A673 (cell line): ENCODE measurements around the gene ENDOD1. TPM values are rescaled to one million over a fixed set of nuclear protein-coding genes. Genes with fewer than 3 reads are reported as not detected.
A peak's percentile ranks its signal among the peaks of the same experiment; 100 is the strongest.

ENCODE experiments used
- BruUV-seq: library from RNA; stranded (reverse); fragments of 400-500 nt; replicated peaks from 2 replicates; lab custom pipeline; 2021; lab: Mats Ljungman, UMichigan
- CTCF ChIA-PET: fragments of 300-600 bp; sonication (Branson Sonifier 250); formaldehyde crosslinking; loops from one replicate; lab custom pipeline; 2022; ENCODE audit warnings: antibody characterized with exemption; lab: Charles Lee
- POLR2A ChIA-PET: fragments of 300-600 bp; sonication (Branson Sonifier 250); formaldehyde crosslinking; loops from one replicate; lab custom pipeline; 2022; ENCODE audit warnings: antibody characterized with exemption; ENCODE audit not compliant: low non-redundant PET; lab: Charles Lee
- DNase-seq: peaks from one replicate; pipeline ENCODE4 v3.0.0-alpha.2; 2015; ENCODE audit warnings: low spot score
- H3K27ac ChIP-seq: fragments of 200-600 bp; sonication (generic); 2 replicates; pipeline ENCODE4 v1.5.1; 2016; ENCODE audit warnings: mixed run types, low read depth, mild to moderate bottlenecking, mixed read lengths, antibody characterized with exemption, low read length; ENCODE audit not compliant: poor library complexity, severe bottlenecking
- H3K27me3 ChIP-seq: fragments of 200-600 bp; sonication (generic); replicated peaks from 2 replicates; pipeline ENCODE4 v1.6.1; 2017; ENCODE audit warnings: mixed run types, low read depth, mild to moderate bottlenecking, mixed read lengths, antibody characterized with exemption, low read length; ENCODE audit not compliant: insufficient read depth, poor library complexity
- H3K36me3 ChIP-seq: fragments of 200-600 bp; sonication (generic); 2 replicates; pipeline ENCODE4 v1.6.1; 2016; ENCODE audit warnings: mixed run types, mild to moderate bottlenecking, mixed read lengths, antibody characterized with exemption, low read length; ENCODE audit not compliant: insufficient read depth, poor library complexity, severe bottlenecking
- H3K4me1 ChIP-seq: fragments of 200-600 bp; sonication (generic); 2 replicates; pipeline ENCODE4 v1.6.1; 2017; ENCODE audit warnings: mixed run types, mild to moderate bottlenecking, mixed read lengths, antibody characterized with exemption, low read length; ENCODE audit not compliant: insufficient read depth, poor library complexity, severe bottlenecking
- H3K4me3 ChIP-seq: fragments of 200-600 bp; sonication (generic); 2 replicates; pipeline ENCODE4 v1.5.1; 2016; ENCODE audit warnings: low read depth, mixed run types, mild to moderate bottlenecking, mixed read lengths, low read length; ENCODE audit not compliant: poor library complexity, severe bottlenecking
- H3K9me3 ChIP-seq: fragments of 200-600 bp; sonication (generic); 2 replicates; pipeline ENCODE4 v1.6.1; 2016; ENCODE audit warnings: mixed run types, low read depth, mild to moderate bottlenecking, mixed read lengths, antibody characterized with exemption, low read length; ENCODE audit not compliant: poor library complexity, severe bottlenecking
- EZH2 ChIP-seq: fragments of 200-600 bp; sonication (generic); IDR thresholded peaks from 2 replicates; pipeline ENCODE4 v1.6.1; 2017; ENCODE audit warnings: borderline replicate concordance, low read depth, mild to moderate bottlenecking, mixed read lengths, antibody characterized with exemption, low read length; ENCODE audit not compliant: poor library complexity, severe bottlenecking
- intact Hi-C: fragments of 100-400 bp; cut with micrococcal nuclease; formaldehyde crosslinking; loops from one replicate; pipeline ENCODE4 v1.10.0; 2022; ENCODE audit not compliant: unreplicated experiment
- total RNA-seq: library from RNA; stranded (reverse); gene quantifications from 2 replicates; pipeline ENCODE4 v1.2.3, GENCODE V29; 2021
- TF ChIP-seq, protein P1 (sequence below): fragments of 300-800, 200-600 bp; sonication (generic); conservative IDR thresholded peaks from 2 replicates; pipeline ENCODE4 v1.5.1; 2017; ENCODE audit warnings: low read depth, mild to moderate bottlenecking, antibody characterized with exemption, low read length, moderate library complexity, mixed read lengths

ENDOD1 gene
- total RNA-seq, 1 experiment from 2014 or later = 7.3 TPM

DNA sequence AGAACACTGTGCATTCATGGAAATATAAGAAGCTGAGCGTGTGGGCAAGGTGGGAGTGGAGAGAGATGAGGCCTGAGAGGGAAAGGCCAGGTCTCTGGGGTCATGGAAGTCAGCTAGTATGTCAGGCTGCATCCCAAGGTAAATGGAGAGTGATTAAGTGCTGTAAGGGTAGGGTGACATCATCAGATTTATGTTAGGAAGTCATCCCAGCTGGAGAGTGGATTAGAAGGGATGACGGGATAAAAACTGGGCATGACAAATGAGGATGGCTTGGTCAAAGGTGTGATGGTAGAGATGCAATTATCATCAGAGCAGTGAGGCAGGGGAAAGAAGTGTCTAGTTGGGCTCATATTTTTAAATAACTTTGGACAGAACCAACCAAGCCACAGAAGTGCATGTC, 3.5 kb upstream of the ENDOD1 start:
- Histone ChIP-seq H3K36me3 (no peaks in the 10 kb centered on the region), H3K27me3 (no peaks in the 10 kb centered on the region), H3K27ac (no peak overlapping the region), H3K9me3 (no peaks in the 10 kb centered on the region), H3K4me3 (no peak overlapping the region), H3K4me1 (no peaks in the 10 kb centered on the region)
- CTCF ChIA-PET = no interaction called here
- POLR2A ChIA-PET = no interaction called here
- BruUV-seq = no TSS peak
- TF ChIP-seq EZH2 = no peak
- TF ChIP-seq, protein P1, sequence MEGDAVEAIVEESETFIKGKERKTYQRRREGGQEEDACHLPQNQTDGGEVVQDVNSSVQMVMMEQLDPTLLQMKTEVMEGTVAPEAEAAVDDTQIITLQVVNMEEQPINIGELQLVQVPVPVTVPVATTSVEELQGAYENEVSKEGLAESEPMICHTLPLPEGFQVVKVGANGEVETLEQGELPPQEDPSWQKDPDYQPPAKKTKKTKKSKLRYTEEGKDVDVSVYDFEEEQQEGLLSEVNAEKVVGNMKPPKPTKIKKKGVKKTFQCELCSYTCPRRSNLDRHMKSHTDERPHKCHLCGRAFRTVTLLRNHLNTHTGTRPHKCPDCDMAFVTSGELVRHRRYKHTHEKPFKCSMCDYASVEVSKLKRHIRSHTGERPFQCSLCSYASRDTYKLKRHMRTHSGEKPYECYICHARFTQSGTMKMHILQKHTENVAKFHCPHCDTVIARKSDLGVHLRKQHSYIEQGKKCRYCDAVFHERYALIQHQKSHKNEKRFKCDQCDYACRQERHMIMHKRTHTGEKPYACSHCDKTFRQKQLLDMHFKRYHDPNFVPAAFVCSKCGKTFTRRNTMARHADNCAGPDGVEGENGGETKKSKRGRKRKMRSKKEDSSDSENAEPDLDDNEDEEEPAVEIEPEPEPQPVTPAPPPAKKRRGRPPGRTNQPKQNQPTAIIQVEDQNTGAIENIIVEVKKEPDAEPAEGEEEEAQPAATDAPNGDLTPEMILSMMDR = no peak
- DNase-seq = no peak
- intact Hi-C loops = no loop called here

DNA sequence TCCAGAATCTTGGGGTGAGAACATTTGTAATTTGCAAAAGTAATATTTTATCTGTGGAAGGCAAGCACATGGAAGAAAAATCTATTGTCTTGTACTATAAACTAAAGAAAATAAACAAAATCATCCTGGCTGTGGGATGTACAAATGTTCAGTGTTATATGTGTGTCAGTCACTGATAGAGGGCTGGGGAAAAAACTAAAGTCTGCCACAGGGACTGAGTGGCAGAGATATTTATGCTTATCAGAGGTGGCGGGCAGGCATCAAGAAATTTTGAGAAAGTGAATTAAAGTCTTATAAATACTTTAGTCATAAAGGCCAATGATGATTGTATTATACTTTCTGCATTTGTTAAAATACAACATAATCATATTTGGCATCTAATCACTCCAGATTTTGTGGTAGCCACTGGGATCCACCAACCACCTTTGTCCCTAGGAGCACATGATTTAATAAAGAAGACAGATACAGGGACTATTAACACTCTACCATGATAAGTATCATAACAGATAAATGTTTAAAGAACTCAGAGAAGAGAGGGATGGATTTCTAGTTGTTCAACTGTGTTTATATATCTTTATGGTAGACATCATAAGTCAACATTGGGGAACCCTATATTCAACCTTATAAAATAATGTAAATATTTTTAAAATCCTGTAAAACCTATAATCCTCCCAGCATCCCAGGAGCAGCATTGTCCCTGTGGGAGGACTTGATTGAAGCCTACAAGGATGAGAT, 2.6 kb upstream of the ENDOD1 start:
- no peak overlapping the region for H3K4me3 ChIP-seq
- CTCF ChIA-PET = no interaction called here
- POLR2A ChIA-PET = no interaction called here
- H3K27me3 ChIP-seq = no peaks in the 10 kb centered on the region
- no peak for TF ChIP-seq EZH2
- TF ChIP-seq, protein P1 = no peak
- no peaks in the 10 kb centered on the region for H3K4me1 ChIP-seq
- H3K36me3 ChIP-seq = no peaks in the 10 kb centered on the region
- H3K27ac ChIP-seq = no peak overlapping the region
- no peaks in the 10 kb centered on the region for H3K9me3 ChIP-seq
- BruUV-seq = no TSS peak
- DNase-seq = no peak
- intact Hi-C loops = no loop called here

DNA sequence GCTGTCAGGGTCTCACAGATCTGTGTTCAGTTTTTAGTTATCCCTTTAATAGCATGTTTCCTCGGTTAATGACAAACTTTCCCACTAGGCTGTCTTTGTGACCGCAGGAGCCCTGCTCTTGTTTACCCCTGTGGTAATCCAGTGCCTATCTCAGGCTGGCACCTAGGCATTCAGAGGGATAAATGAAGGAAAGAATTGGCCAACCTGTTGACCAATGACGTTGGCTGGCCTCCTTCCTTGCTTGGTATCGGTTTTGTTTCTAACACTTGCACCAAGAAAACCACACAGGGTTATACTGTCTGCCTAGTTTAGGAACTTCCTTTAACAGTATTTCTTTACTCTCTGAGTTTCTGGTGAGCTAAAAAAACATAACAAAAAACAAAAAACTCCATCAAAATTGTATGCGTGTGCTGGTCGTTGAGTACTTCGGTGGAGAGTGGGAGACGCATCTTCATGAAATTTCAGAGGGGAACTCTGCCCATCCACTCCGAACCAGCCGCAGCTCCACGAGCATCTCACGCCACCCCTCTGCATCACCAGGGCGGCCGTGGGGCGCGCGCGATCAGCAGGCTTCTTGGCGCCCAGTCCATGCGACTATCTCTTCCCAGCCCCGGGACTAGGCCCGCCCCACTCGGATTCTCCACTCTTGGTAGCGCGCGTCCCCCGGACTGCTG, 563 bp upstream of the ENDOD1 start:
- CTCF ChIA-PET = interaction anchor here (0.9 kb wide), 1 partner anchor 22 kb away, joined by 6 read pairs; the partner anchor contains the start of gene SRSF8
- Histone ChIP-seq H3K4me1 (peaks cover 3% of the 10 kb centered on the region), H3K27me3 (no peaks in the 10 kb centered on the region), H3K4me3 (peak overlapping the region; percentile 69), H3K27ac (no peak overlapping the region), H3K36me3 (no peaks in the 10 kb centered on the region), H3K9me3 (no peaks in the 10 kb centered on the region)
- TF ChIP-seq, protein P1 = no peak
- intact Hi-C loops = loop anchor here (1.0 kb wide), 1 partner anchor 20 kb away; no protein-coding TSS in a partner anchor
- DNase-seq = no peak
- POLR2A ChIA-PET = no interaction called here
- BruUV-seq = no TSS peak
